Dermis blood vessel endothelial cell (primary cell): ENCODE measurements around the gene METRN. TPM values are rescaled to one million over a fixed set of nuclear protein-coding genes. Genes with fewer than 3 reads are reported as not detected.
"Not testable (repeated sequence)": the region's sequence is repeated elsewhere in the genome, so short reads cannot be mapped to it uniquely, and the experiment has no call there.

Experiments used
- DNase-seq: peaks from one replicate; pipeline ENCODE4 v3.0.0; 2010
- total RNA-seq: library from RNA; depleted of rRNA; stranded (reverse); fragments of >200 nt; gene quantifications from 2 replicates; pipeline ENCODE4 v1.2.3, GENCODE V29; 2014

The METRN gene
- total RNA-seq, 1 donor from 2014 or later, result 34.9 TPM

GRCh38 chr16:739560-740458 is 24.9 kb downstream of the METRN start:
- DNase-seq, result no peak

GRCh38 chr16:740459-740763 is 25.5 kb downstream of the METRN start:
- no peak for DNase-seq

- peak; percentile 94 for DNase-seq
These were observed 26.0 kb downstream of the METRN start, which contains the start of gene CIAO3 for GRCh38 chr16:740764-741505. Gene CIAO3, minus strand, starts transcription at chr16:740997. Its CDS starts 12 bp downstream, at chr16:740985.

- DNase-seq, result no peak
These were observed 27.2 kb downstream of the METRN start for GRCh38 chr16:741986-742629.

- not testable (repeated sequence) for DNase-seq
These were observed 28.0 kb downstream of the METRN start for GRCh38 chr16:742894-743293.

GRCh38 chr16:743794-744500 is 29.0 kb downstream of the METRN start:
- DNase-seq, result no peak

- DNase-seq, result peak; percentile 20
These were observed 30.8 kb downstream of the METRN start for GRCh38 chr16:745739-746138.

GRCh38 chr16:746637-747036 is 31.7 kb downstream of the METRN start:
- DNase-seq, result no peak

GRCh38 chr16:747978-748746 is 33.2 kb downstream of the METRN start:
- no peak for DNase-seq

GRCh38 chr16:749010-749409 is 34.1 kb downstream of the METRN start:
- DNase-seq, result no peak

- no peak for DNase-seq
These were observed 35.6 kb downstream of the METRN start for GRCh38 chr16:750485-750884.

- no peak for DNase-seq
These were observed 36.5 kb downstream of the METRN start for GRCh38 chr16:751152-752006.

GRCh38 chr16:752007-752312 is 37.0 kb downstream of the METRN start:
- no peak for DNase-seq

- DNase-seq, result not testable (repeated sequence)
These were observed 39.2 kb downstream of the METRN start for GRCh38 chr16:754121-754607.

GRCh38 chr16:754656-755055 is 39.7 kb downstream of the METRN start:
- DNase-seq, result no peak

- DNase-seq, result no peak
These were observed 41.5 kb downstream of the METRN start for GRCh38 chr16:756428-756827.

- DNase-seq, result no peak
These were observed 44.4 kb downstream of the METRN start for GRCh38 chr16:759110-759910.

GRCh38 chr16:760065-760464 is 45.1 kb downstream of the METRN start:
- DNase-seq, result no peak

GRCh38 chr16:760545-761343 is 45.8 kb downstream of the METRN start, which contains the start of gene MSLN:
Gene MSLN, plus strand, starts transcription at chr16:760734. Its CDS starts 1,947 bp downstream, at chr16:762681.
- no peak for DNase-seq
